ENCODE results near the gene NDUFAF2.

NDUFAF2 gene

GRCh38 chr5:61055434-61056006, 110.5 kb downstream of the NDUFAF2 start:
- TF ChIP-seq CTCF (IDR thresholded peaks at IDR 0.05; ENCODE audit: insufficient read depth, low read length, missing control alignments), result peak; percentile 60
- DNase-seq (ENCODE audit: low read depth, low spot score), result no peak
- no peak overlapping the region for H3K4me3 ChIP-seq (ENCODE audit: low read depth, low read length)
- POLR2A ChIA-PET, result no interaction called here
- CTCF ChIA-PET, result interaction anchor here (0.6 to 6.3 kb wide), 23 partner anchors 19 to 762 kb away, joined by 3 to 63 read pairs (median 3); partner anchors contain the start of gene ZSWIM6

- DNase-seq (ENCODE audit: low read depth, low spot score), result no peak
- no peak for TF ChIP-seq CTCF (IDR thresholded peaks at IDR 0.05; ENCODE audit: insufficient read depth, low read length, missing control alignments)
- H3K4me3 ChIP-seq (ENCODE audit: low read depth, low read length), result no peak overlapping the region
- POLR2A ChIA-PET, result no interaction called here
- CTCF ChIA-PET, result interaction anchor here (1.1 kb wide), 2 partner anchors 758 to 1083 kb away, joined by 3 to 4 read pairs; no protein-coding TSS in a partner anchor
Observed at GRCh38 chr5:61059499-61059898, 114.5 kb downstream of the NDUFAF2 start.

- TF ChIP-seq CTCF (IDR thresholded peaks at IDR 0.05; ENCODE audit: insufficient read depth, low read length, missing control alignments), result no peak
- POLR2A ChIA-PET, result no interaction called here
- CTCF ChIA-PET, result no interaction called here
- H3K4me3 ChIP-seq (ENCODE audit: low read depth, low read length), result no peak overlapping the region
- no peak for DNase-seq (ENCODE audit: low read depth, low spot score)
Observed at GRCh38 chr5:61069150-61069549, 124.1 kb downstream of the NDUFAF2 start.

- no peak for DNase-seq (ENCODE audit: low read depth, low spot score)
- TF ChIP-seq CTCF (IDR thresholded peaks at IDR 0.05; ENCODE audit: insufficient read depth, low read length, missing control alignments), result no peak
- ChIA-PET CTCF (interaction anchor here (1.0 to 1.1 kb wide), 2 partner anchors 13 to 61 kb away, joined by 3 to 4 read pairs; no protein-coding TSS in a partner anchor), POLR2A (no interaction called here)
- H3K4me3 ChIP-seq (ENCODE audit: low read depth, low read length), result no peak overlapping the region
Observed at GRCh38 chr5:61071526-61071925, 126.5 kb downstream of the NDUFAF2 start.

GRCh38 chr5:61076626-61077025, 131.6 kb downstream of the NDUFAF2 start:
- ChIA-PET CTCF (no interaction called here), POLR2A (no interaction called here)
- no peak for TF ChIP-seq CTCF (IDR thresholded peaks at IDR 0.05; ENCODE audit: insufficient read depth, low read length, missing control alignments)
- no peak for DNase-seq (ENCODE audit: low read depth, low spot score)
- no peak overlapping the region for H3K4me3 ChIP-seq (ENCODE audit: low read depth, low read length)

- CTCF ChIA-PET, result no interaction called here
- POLR2A ChIA-PET, result no interaction called here
- H3K4me3 ChIP-seq (ENCODE audit: low read depth, low read length), result no peak overlapping the region
- no peak for DNase-seq (ENCODE audit: low read depth, low spot score)
- TF ChIP-seq CTCF (IDR thresholded peaks at IDR 0.05; ENCODE audit: insufficient read depth, low read length, missing control alignments), result no peak
Observed at GRCh38 chr5:61081741-61082140, 136.7 kb downstream of the NDUFAF2 start.

All from AG04449 (cell line).